Liver (tissue), 9 donors: ENCODE results near the gene ASGR2. TPM values are rescaled to one million over a fixed set of nuclear protein-coding genes. Genes with fewer than 3 reads are reported as not detected.

Experiments used
- DNase-seq: peaks from one replicate; pipeline ENCODE4 v3.0.0-alpha.2; 2017; ENCODE audit warnings: low spot score
- H3K27ac ChIP-seq, 2 donors: one replicate each; pipeline ENCODE4 v1.7.0; 2013; ENCODE audit warnings: inconsistent platforms in 2 of 2, low read length in 2 of 2, control low read depth in 1 of 2, low read depth in 1 of 2, mild to moderate bottlenecking in 1 of 2
- H3K27me3 ChIP-seq, 4 donors: one replicate each; pipeline versions ENCODE4 v1.6.1 to v1.7.0; 2013; ENCODE audit warnings: low read length in 3 of 4, inconsistent platforms in 1 of 4, mild to moderate bottlenecking in 1 of 4, moderate library complexity in 1 of 4; ENCODE audit not compliant: control insufficient read depth in 4 of 4, insufficient read depth in 4 of 4
- H3K36me3 ChIP-seq, 4 donors: one replicate each; pipeline versions ENCODE4 v1.6.1 to v1.7.0; 2013; ENCODE audit warnings: low read length in 3 of 4, mild to moderate bottlenecking in 3 of 4, low read depth in 1 of 4, moderate library complexity in 1 of 4; ENCODE audit not compliant: control insufficient read depth in 4 of 4, insufficient read depth in 3 of 4
- H3K4me1 ChIP-seq, 4 donors: one replicate each; pipeline versions ENCODE4 v1.6.1 to v1.7.0; 2013; ENCODE audit warnings: low read length in 3 of 4, mild to moderate bottlenecking in 3 of 4, moderate library complexity in 1 of 4; ENCODE audit not compliant: control insufficient read depth in 4 of 4, insufficient read depth in 4 of 4
- H3K4me3 ChIP-seq, 3 donors: one replicate each; pipeline versions ENCODE4 v1.6.1 to v1.7.0; 2013; ENCODE audit warnings: low read length in 3 of 3, control low read depth in 1 of 3, low read depth in 1 of 3, mild to moderate bottlenecking in 1 of 3
- H3K9ac ChIP-seq, 2 donors: one replicate each; pipeline ENCODE4 v1.7.0; 2013; ENCODE audit warnings: low read length in 2 of 2, mild to moderate bottlenecking in 2 of 2, moderate library complexity in 2 of 2, control low read depth in 1 of 2, low read depth in 1 of 2
- H3K9me3 ChIP-seq, 4 donors: one replicate each; pipeline versions ENCODE4 v1.6.1 to v1.7.0; 2013; ENCODE audit warnings: low read length in 3 of 4; ENCODE audit not compliant: control insufficient read depth in 4 of 4
- ATF3 ChIP-seq: IDR thresholded peaks from 2 replicates; pipeline ENCODE4 v1.6.1; 2016; ENCODE audit warnings: antibody characterized with exemption
- CTCF ChIP-seq: fragments of 150-350 bp; IDR thresholded peaks from 2 replicates; pipeline ENCODE4 v1.5.1; 2017; ENCODE audit warnings: improper control_type of control experiment, low read depth, low read length; ENCODE audit not compliant: missing input control
- FOXA1 ChIP-seq: IDR thresholded peaks from 2 replicates; pipeline ENCODE4 v1.6.1; 2016; ENCODE audit warnings: antibody characterized with exemption
- FOXA2 ChIP-seq: IDR thresholded peaks from 2 replicates; pipeline ENCODE4 v1.6.1; 2016; ENCODE audit warnings: antibody characterized with exemption
- JUND ChIP-seq, 2 donors: IDR thresholded peaks; 2 replicates each; pipeline ENCODE4 v1.6.1; 2016; ENCODE audit warnings: antibody characterized with exemption in 2 of 2
- MAX ChIP-seq: IDR thresholded peaks from 2 replicates; pipeline ENCODE4 v1.6.1; 2016; ENCODE audit warnings: antibody characterized with exemption
- NR2F2 ChIP-seq: IDR thresholded peaks from 2 replicates; pipeline ENCODE4 v1.6.1; 2016; ENCODE audit warnings: antibody characterized with exemption
- RAD21 ChIP-seq, 2 donors: IDR thresholded peaks; 2 replicates each; pipeline ENCODE4 v1.6.1; 2016; ENCODE audit warnings: antibody characterized with exemption in 2 of 2, mild to moderate bottlenecking in 2 of 2
- REST ChIP-seq: IDR thresholded peaks from 2 replicates; pipeline ENCODE4 v1.6.1; 2016; ENCODE audit warnings: antibody characterized with exemption, mild to moderate bottlenecking
- RXRA ChIP-seq, 2 donors: IDR thresholded peaks; 2 replicates each; pipeline ENCODE4 v1.6.1; 2017 to 2018; ENCODE audit warnings: antibody characterized with exemption in 2 of 2, mild to moderate bottlenecking in 1 of 2
- SP1 ChIP-seq: IDR thresholded peaks from 2 replicates; pipeline ENCODE4 v1.6.1; 2018; ENCODE audit warnings: antibody characterized with exemption, mild to moderate bottlenecking
- TAF1 ChIP-seq: conservative IDR thresholded peaks from 2 replicates; pipeline ENCODE4 v1.6.1; 2016; ENCODE audit warnings: antibody characterized with exemption, mild to moderate bottlenecking
- YY1 ChIP-seq: IDR thresholded peaks from 2 replicates; pipeline ENCODE4 v1.6.1; 2016; ENCODE audit warnings: antibody characterized with exemption, mild to moderate bottlenecking
- ZBTB33 ChIP-seq: IDR thresholded peaks from 2 replicates; pipeline ENCODE4 v1.6.1; 2016; ENCODE audit warnings: antibody characterized with exemption
- WGBS: extraction: QIAGEN DNeasy Blood & Tissue Kit; methylation state at CpG from one replicate; pipeline ENCODE4 v1.1.7; 2013; 5-methylcytosine and 5-hydroxymethylcytosine counted together
- polyA plus RNA-seq, 2 donors: library from polyadenylated mRNA; stranded (reverse) in 1 of 2; unstranded in 1 of 2; fragments of 200-250 nt in 1 of 2; fragments of >200 nt in 1 of 2; fragmentation: Nextera tagmentation in 1 of 2; extraction: Ambion mirVana in 1 of 2; gene quantifications; one replicate each; pipeline versions ENCODE4 v1.2.1 to v1.2.3, GENCODE V29; 2013 to 2015
- total RNA-seq, 2 donors: library from RNA; depleted of rRNA; stranded (reverse); fragments of >200 nt; gene quantifications; one replicate each; pipeline ENCODE4 v1.2.3, GENCODE V29; 2014
- donor health status: healthy.
- donor health status: healthy.
- donor health status: healthy.
- donor health status: healthy.
- donor health status: healthy.

Gene ASGR2
- total and polyA plus RNA-seq, 4 donors = 188 to 657 (median 493) TPM

- TF ChIP-seq MAX = no peak
- no peak for TF ChIP-seq FOXA1
- TF ChIP-seq NR2F2 = peak; percentile 65
- TF ChIP-seq YY1 = no peak
- TF ChIP-seq ZBTB33 = no peak
- no peak for TF ChIP-seq REST
- no peak for TF ChIP-seq ATF3
- 37% methylated on average over 7 of the region's 7 CpGs for WGBS
Measured at GRCh38 chr17:7084088-7084487, 30.5 kb downstream of the ASGR2 start.

GRCh38 chr17:7083592-7083991 lies 31.0 kb downstream of the ASGR2 start:
- no peak for TF ChIP-seq SP1
- TF ChIP-seq RXRA (IDR thresholded peaks at IDR 0.05) = no peak
- TF ChIP-seq CTCF = no peak
- no peak for TF ChIP-seq JUND (IDR thresholded peaks at IDR 0.05)
- no peak for TF ChIP-seq FOXA2
- TF ChIP-seq NR2F2 = no peak
- TF ChIP-seq RAD21 (IDR thresholded peaks at IDR 0.05) = no peak
- TF ChIP-seq REST = no peak
- TF ChIP-seq FOXA1 = no peak
- no peak for TF ChIP-seq TAF1
- no peak for TF ChIP-seq ATF3
- no peak for TF ChIP-seq MAX
- H3K27ac ChIP-seq = no peak overlapping the region
- no peak overlapping the region for H3K4me3 ChIP-seq
- no peak overlapping the region for H3K9ac ChIP-seq
- H3K9me3 ChIP-seq = no peaks in the 10 kb centered on the region
- no peaks in the 10 kb centered on the region for H3K4me1 ChIP-seq
- no peaks in the 10 kb centered on the region for H3K27me3 ChIP-seq
- H3K36me3 ChIP-seq = no peaks in the 10 kb centered on the region
- DNase-seq = no peak
- WGBS = 89% methylated on average over 4 of the region's 4 CpGs

More at GRCh38 chr17:7084088-7084487, 30.5 kb downstream of the ASGR2 start:
- Histone ChIP-seq H3K4me3 (no peak overlapping the region), H3K27me3 (no peaks in the 10 kb centered on the region), H3K9me3 (no peaks in the 10 kb centered on the region), H3K27ac (no peak overlapping the region), H3K4me1 (no peaks in the 10 kb centered on the region), H3K36me3 (no peaks in the 10 kb centered on the region), H3K9ac (no peak overlapping the region)
- DNase-seq = no peak
